AG10803 (cell line): ENCODE data around the gene TCF7L1.

Experiments used
- DNase-seq: peaks from one replicate; pipeline ENCODE4 v3.0.0; 2010; ENCODE audit warnings: low read depth
- H3K4me3 ChIP-seq: 2 replicates; pipeline ENCODE4 v1.5.1; 2011; ENCODE audit warnings: mild to moderate bottlenecking, low read length, control low read depth
- CTCF ChIP-seq: conservative IDR thresholded peaks from 2 replicates; pipeline ENCODE4 v1.5.1; 2011; ENCODE audit warnings: mild to moderate bottlenecking, low read length, control low read depth, inconsistent platforms

TCF7L1 gene

GRCh38 chr2:85354286-85355072 lies 221.3 kb downstream of the TCF7L1 start, which contains the start of the genes ELMOD3 and RETSAT:
Gene ELMOD3, plus strand, starts transcription at chr2:85354769. Its CDS starts 2,430 bp downstream, at chr2:85357199.
Gene RETSAT, minus strand, starts transcription at chr2:85354528. Its CDS starts 21 bp downstream, at chr2:85354507.
- H3K4me3 ChIP-seq = peak within 1 kb of the TSS; percentile 99
- TF ChIP-seq CTCF = no peak
- peak; percentile 100 for DNase-seq

DNA sequence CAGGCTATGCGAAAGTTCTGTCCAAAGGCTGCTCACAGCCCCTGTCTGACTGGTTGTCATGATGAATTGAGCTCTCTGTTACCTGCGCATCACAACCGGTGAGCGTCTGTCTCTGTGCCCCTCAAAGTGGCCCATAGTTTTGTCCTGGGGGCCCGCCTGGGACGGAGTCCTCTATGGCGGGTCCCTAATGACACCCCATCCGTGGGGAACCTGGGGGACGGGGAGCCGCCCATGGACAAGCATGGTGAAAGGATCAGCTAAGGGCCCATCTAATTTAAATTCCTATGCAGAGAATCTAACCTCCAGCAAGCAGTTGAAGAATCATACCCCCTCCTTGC lies 221.8 kb downstream of the TCF7L1 start:
- TF ChIP-seq CTCF = no peak
- peak overlapping the region; percentile 99 for H3K4me3 ChIP-seq
- no peak for DNase-seq

DNA sequence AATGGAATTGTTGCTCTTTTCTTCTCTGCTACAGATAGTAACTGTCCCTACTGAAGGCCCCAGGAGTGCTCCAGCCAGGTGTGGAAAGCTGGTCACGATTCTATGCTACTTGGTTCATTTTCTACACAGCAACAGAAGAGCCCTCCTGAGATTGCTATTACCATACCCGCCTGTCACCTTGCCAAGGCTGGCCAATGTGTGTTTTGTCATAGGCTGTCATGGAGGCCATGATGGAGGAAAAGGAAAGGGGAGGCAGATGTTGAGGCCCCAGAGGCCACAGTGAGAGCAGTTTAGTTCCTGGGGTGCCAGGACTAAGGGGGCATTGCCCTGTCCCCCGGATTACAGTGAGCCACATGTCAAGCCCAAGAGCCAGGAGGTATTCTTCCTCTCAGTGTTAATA lies 222.3 kb downstream of the TCF7L1 start:
- TF ChIP-seq CTCF = no peak
- peak overlapping the region; percentile 99 for H3K4me3 ChIP-seq
- no peak for DNase-seq

GRCh38 chr2:85356186-85356585 lies 223.0 kb downstream of the TCF7L1 start:
- TF ChIP-seq CTCF = no peak
- no peak overlapping the region for H3K4me3 ChIP-seq
- DNase-seq = no peak

DNA sequence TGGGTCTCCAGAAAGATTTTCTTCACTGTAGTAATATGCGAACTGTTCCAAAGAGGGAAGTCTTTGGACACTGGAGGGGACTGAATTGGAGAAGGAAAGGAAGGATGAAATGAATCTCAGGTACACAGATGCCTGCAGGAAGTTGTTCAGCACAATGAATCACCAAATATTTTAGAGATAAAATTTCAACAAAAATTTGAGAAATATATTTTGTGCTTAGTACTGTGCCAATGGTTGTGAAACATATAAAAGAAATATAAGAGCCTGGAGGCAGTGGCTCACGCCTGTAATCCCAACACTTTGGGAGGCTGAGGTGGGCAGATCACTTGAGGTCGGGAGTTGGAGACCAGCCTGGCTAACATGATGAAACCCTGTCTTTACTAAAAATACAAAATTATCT lies 224.5 kb downstream of the TCF7L1 start:
- H3K4me3 ChIP-seq = no peak overlapping the region
- no peak for TF ChIP-seq CTCF
- DNase-seq = no peak
